ENCODE results near the gene ZNF697. TPM values are rescaled to one million over a fixed set of nuclear protein-coding genes. Genes with fewer than 3 reads are reported as not detected.

The ZNF697 gene
- total and polyA plus RNA-seq, 2 donors (not counting 1 experiment from before 2014, with no cell fraction given), result not detected

DNA sequence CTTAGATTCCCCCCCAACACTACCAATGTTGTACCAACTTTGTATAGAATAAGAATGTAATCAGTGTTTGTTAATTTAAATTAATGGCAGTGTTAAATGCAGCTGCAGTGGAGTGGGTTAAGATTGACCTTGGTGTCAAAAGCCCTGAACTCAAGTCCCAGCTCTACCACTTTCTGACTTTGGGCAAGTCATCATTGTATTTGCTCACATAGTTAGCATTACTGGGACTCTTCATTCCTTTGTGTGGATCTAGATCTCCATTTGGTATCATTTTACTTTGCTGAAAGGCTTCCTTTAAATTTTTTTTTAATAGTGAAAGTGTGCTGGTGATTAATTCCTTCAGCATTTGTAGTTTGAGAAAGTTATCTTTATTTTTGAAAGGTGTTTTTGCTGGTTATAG is 41.4 kb upstream of the ZNF697 start:
- H3K27me3 ChIP-seq (replicated peaks in 1 of 4; ENCODE audit: control extremely low read depth in 1 of 4, control insufficient read depth in 3 of 4, insufficient read depth in 4 of 4, low read length in 3 of 4), result no peaks in the 10 kb centered on the region
- no peaks in the 10 kb centered on the region for H4K20me1 ChIP-seq (ENCODE audit: control insufficient read depth, insufficient read depth, low read length, poor library complexity, severe bottlenecking)
- no peak overlapping the region for H3K9ac ChIP-seq (ENCODE audit: low read length)
- Mint-ChIP-seq H3K9me3 (ENCODE audit: insufficient read depth) (no peaks in the 10 kb centered on the region), H3K27me3 (peaks cover 19% of the 10 kb centered on the region), H3K4me1 (no peaks in the 10 kb centered on the region), H3K4me3 (no peak overlapping the region), H3K27ac (no peak overlapping the region)
- no peak overlapping the region for H3K4me2 ChIP-seq (replicated peaks; ENCODE audit: low read depth, low read length, poor library complexity, severe bottlenecking)
- no peak for TF ChIP-seq EZH2 (IDR thresholded peaks at IDR 0.05; ENCODE audit: borderline replicate concordance, insufficient read depth, low read depth, low read length, poor library complexity, severe bottlenecking)
- no peak for TF ChIP-seq CTCF (IDR thresholded peaks at IDR 0.05)
- no peak overlapping the region for H2AFZ ChIP-seq (ENCODE audit: insufficient read depth, low read depth, low read length, poor library complexity, severe bottlenecking)
- H3K79me2 ChIP-seq (ENCODE audit: control insufficient read depth, insufficient read depth, low read length), result no peaks in the 10 kb centered on the region
- ChIA-PET POLR2A (no interaction called here), CTCF (interaction anchor here (1.2 to 1.7 kb wide), 2 partner anchors 10 to 14 kb away, joined by 6 to 8 read pairs; no protein-coding TSS in a partner anchor)
- no peak overlapping the region for H3K27ac ChIP-seq (ENCODE audit: low read length in 2 of 2)
- intact Hi-C loops (cut with micrococcal nuclease), result no loop called here
- H3K4me3 ChIP-seq (ENCODE audit: control extremely low read depth in 1 of 5, extremely low read depth in 1 of 5, insufficient read depth in 1 of 5, low read depth in 2 of 5, low read length in 4 of 5), result no peak overlapping the region
- ATAC-seq (ENCODE audit: low read depth) (no peak), DNase-seq (no peak)
- H3K4me1 ChIP-seq (ENCODE audit: control insufficient read depth in 2 of 2, insufficient read depth in 2 of 2, low read length in 2 of 2), result no peaks in the 10 kb centered on the region
- no peaks in the 10 kb centered on the region for H3K36me3 ChIP-seq (replicated peaks in 1 of 2; ENCODE audit: control extremely low read depth in 1 of 2, control insufficient read depth in 1 of 2, extremely low read depth in 1 of 2, insufficient read depth in 2 of 2, low read length in 1 of 2)
- H3K9me3 ChIP-seq (ENCODE audit: control extremely low read depth in 1 of 3, control insufficient read depth in 2 of 3, insufficient read depth in 1 of 3, low read length in 2 of 3), result peaks cover 0 to 1% (median 0%) of the 10 kb centered on the region in 3 donors

- Histone ChIP-seq H3K4me3 (ENCODE audit: control extremely low read depth in 1 of 5, extremely low read depth in 1 of 5, insufficient read depth in 1 of 5, low read depth in 2 of 5, low read length in 4 of 5) (no peak overlapping the region), H3K27ac (ENCODE audit: low read length in 2 of 2) (no peak overlapping the region), H2AFZ (ENCODE audit: insufficient read depth, low read depth, low read length, poor library complexity, severe bottlenecking) (no peak overlapping the region), H3K9me3 (ENCODE audit: control extremely low read depth in 1 of 3, control insufficient read depth in 2 of 3, insufficient read depth in 1 of 3, low read length in 2 of 3) (peaks cover 0 to 1% (median 0%) of the 10 kb centered on the region in 3 donors), H3K4me1 (ENCODE audit: control insufficient read depth in 2 of 2, insufficient read depth in 2 of 2, low read length in 2 of 2) (no peaks in the 10 kb centered on the region), H4K20me1 (ENCODE audit: control insufficient read depth, insufficient read depth, low read length, poor library complexity, severe bottlenecking) (no peaks in the 10 kb centered on the region), H3K36me3 (replicated peaks in 1 of 2; ENCODE audit: control extremely low read depth in 1 of 2, control insufficient read depth in 1 of 2, extremely low read depth in 1 of 2, insufficient read depth in 2 of 2, low read length in 1 of 2) (no peaks in the 10 kb centered on the region), H3K4me2 (replicated peaks; ENCODE audit: low read depth, low read length, poor library complexity, severe bottlenecking) (no peak overlapping the region), H3K9ac (ENCODE audit: low read length) (no peak overlapping the region), H3K79me2 (ENCODE audit: control insufficient read depth, insufficient read depth, low read length) (no peaks in the 10 kb centered on the region), H3K27me3 (replicated peaks in 1 of 4; ENCODE audit: control extremely low read depth in 1 of 4, control insufficient read depth in 3 of 4, insufficient read depth in 4 of 4, low read length in 3 of 4) (no peaks in the 10 kb centered on the region)
- Mint-ChIP-seq H3K4me3 (no peak overlapping the region), H3K27ac (no peak overlapping the region), H3K9me3 (ENCODE audit: insufficient read depth) (no peaks in the 10 kb centered on the region), H3K27me3 (peaks cover 13% of the 10 kb centered on the region), H3K4me1 (no peaks in the 10 kb centered on the region)
- no peak for TF ChIP-seq CTCF (IDR thresholded peaks at IDR 0.05)
- TF ChIP-seq EZH2 (IDR thresholded peaks at IDR 0.05; ENCODE audit: borderline replicate concordance, insufficient read depth, low read depth, low read length, poor library complexity, severe bottlenecking), result no peak
- ChIA-PET CTCF (interaction anchor here (1.2 to 1.7 kb wide), 2 partner anchors 10 to 13 kb away, joined by 6 to 8 read pairs; no protein-coding TSS in a partner anchor), POLR2A (no interaction called here)
- DNase-seq (no peak), ATAC-seq (ENCODE audit: low read depth) (no peak)
- intact Hi-C loops (cut with micrococcal nuclease), result no loop called here
Measured at GRCh38 chr1:119688810-119689209, 40.7 kb upstream of the ZNF697 start.

All from B cell (primary cell).